GM18507 (cell line): ENCODE results near the gene ZC3H12C.
"Not testable (repeated sequence)": the region's sequence is repeated elsewhere in the genome, so short reads cannot be mapped to it uniquely, and the experiment has no call there.

ENCODE experiments used
- DNase-seq: peaks from one replicate; pipeline ENCODE4 v3.0.0; 2011; ENCODE audit warnings: low read depth; ENCODE audit not compliant: insufficient read length; ENCODE audit errors: extremely low spot score
- FAIRE-seq: peaks from 2 replicates; lab custom pipeline; 2011; peaks lifted over from hg19 to GRCh38; lab: Jason Lieb, UNC

Gene ZC3H12C

GRCh38 chr11:110092515-110093406 lies at the start of gene ZC3H12C:
Gene ZC3H12C, plus strand, starts transcription at chr11:110093392. Its CDS starts 20 bp downstream, at chr11:110093412.
- peak; percentile 54 for DNase-seq
- peak; percentile 85 for FAIRE-seq

- DNase-seq (no peak), FAIRE-seq (no peak)
Observed at GRCh38 chr11:110044226-110044968, 48.8 kb upstream of the ZC3H12C start.

GRCh38 chr11:110046775-110047380 lies 46.3 kb upstream of the ZC3H12C start:
- FAIRE-seq = no peak
- DNase-seq = no peak

GRCh38 chr11:110049501-110050200 lies 43.5 kb upstream of the ZC3H12C start:
- no peak for DNase-seq
- FAIRE-seq = no peak

GRCh38 chr11:110050201-110050506 lies 43.0 kb upstream of the ZC3H12C start:
- DNase-seq (no peak), FAIRE-seq (no peak)

GRCh38 chr11:110053848-110054414 lies 39.3 kb upstream of the ZC3H12C start:
- DNase-seq = no peak
- no peak for FAIRE-seq

- DNase-seq (no peak), FAIRE-seq (no peak)
Observed at GRCh38 chr11:110056956-110057355, 36.2 kb upstream of the ZC3H12C start.

GRCh38 chr11:110059706-110060463 lies 33.3 kb upstream of the ZC3H12C start:
- no peak for FAIRE-seq
- DNase-seq = no peak

GRCh38 chr11:110061296-110061695 lies 31.9 kb upstream of the ZC3H12C start:
- FAIRE-seq (no peak), DNase-seq (no peak)

- DNase-seq = no peak
Observed at GRCh38 chr11:110062247-110062646, 30.9 kb upstream of the ZC3H12C start.

GRCh38 chr11:110065189-110065588 lies 28.0 kb upstream of the ZC3H12C start:
- FAIRE-seq = no peak
- DNase-seq = no peak

More at GRCh38 chr11:110062247-110062646, 30.9 kb upstream of the ZC3H12C start:
- FAIRE-seq = no peak

GRCh38 chr11:110068001-110068400 lies 25.2 kb upstream of the ZC3H12C start:
- DNase-seq, FAIRE-seq: not testable (repeated sequence)

GRCh38 chr11:110069158-110069737 lies 23.9 kb upstream of the ZC3H12C start:
- no peak for DNase-seq
- no peak for FAIRE-seq

- FAIRE-seq (no peak), DNase-seq (no peak)
Observed at GRCh38 chr11:110070176-110070575, 23.0 kb upstream of the ZC3H12C start.

- FAIRE-seq = no peak
- DNase-seq = no peak
Observed at GRCh38 chr11:110071197-110071596, 22.0 kb upstream of the ZC3H12C start.

- FAIRE-seq (peak; percentile 9), DNase-seq (no peak)
Observed at GRCh38 chr11:110072930-110073329, 20.3 kb upstream of the ZC3H12C start.

GRCh38 chr11:110074499-110074898 lies 18.7 kb upstream of the ZC3H12C start:
- DNase-seq (no peak), FAIRE-seq (no peak)

- DNase-seq = no peak
- FAIRE-seq = no peak
Observed at GRCh38 chr11:110075105-110075846, 17.9 kb upstream of the ZC3H12C start.
